GM12865 (cell line): ENCODE measurements around the gene ABCA7.

ENCODE experiments used
- DNase-seq: peaks from one replicate; pipeline ENCODE4 v3.0.0; 2010; ENCODE audit warnings: low read depth
- H3K4me3 ChIP-seq: 2 replicates; pipeline ENCODE4 v1.5.1; 2011; ENCODE audit warnings: mild to moderate bottlenecking, low read depth, low read length, control low read depth
- CTCF ChIP-seq: IDR thresholded peaks from 2 replicates; pipeline ENCODE4 v1.5.1; 2011; ENCODE audit warnings: low read length, control low read depth, low read depth, inconsistent platforms; ENCODE audit not compliant: insufficient read depth; ENCODE audit errors: missing control alignments

Gene ABCA7

GRCh38 chr19:1102407-1103131 is 62.7 kb downstream of the ABCA7 start:
- TF ChIP-seq CTCF: no peak
- H3K4me3 ChIP-seq: no peak overlapping the region
- peak; percentile 93 for DNase-seq

- peak overlapping the region; percentile 45 for H3K4me3 ChIP-seq
- no peak for DNase-seq
- no peak for TF ChIP-seq CTCF
These were observed 63.3 kb downstream of the ABCA7 start for GRCh38 chr19:1103132-1103707.

- no peak for TF ChIP-seq CTCF
- peak; percentile 100 for DNase-seq
- peak within 1 kb of the TSS; percentile 78 for H3K4me3 ChIP-seq
These were observed 63.9 kb downstream of the ABCA7 start, which contains the start of gene GPX4 for GRCh38 chr19:1103708-1104310. Gene GPX4 (plus strand): TSS chr19:1103994. CDS start chr19:1104044, 50 bp downstream.

GRCh38 chr19:1104311-1105007 is 64.6 kb downstream of the ABCA7 start:
- peak; percentile 81 for DNase-seq
- H3K4me3 ChIP-seq: peak overlapping the region; percentile 78
- TF ChIP-seq CTCF: no peak

GRCh38 chr19:1105008-1105872 is 65.3 kb downstream of the ABCA7 start:
- no peak for TF ChIP-seq CTCF
- no peak for DNase-seq
- peak overlapping the region; percentile 78 for H3K4me3 ChIP-seq

- H3K4me3 ChIP-seq: no peak overlapping the region
- no peak for DNase-seq
These were observed 66.2 kb downstream of the ABCA7 start for GRCh38 chr19:1105873-1106840.

More at GRCh38 chr19:1105873-1106840, 66.2 kb downstream of the ABCA7 start:
- no peak for TF ChIP-seq CTCF
